ENCODE results near the gene GPR176.

GPR176 gene

DNA sequence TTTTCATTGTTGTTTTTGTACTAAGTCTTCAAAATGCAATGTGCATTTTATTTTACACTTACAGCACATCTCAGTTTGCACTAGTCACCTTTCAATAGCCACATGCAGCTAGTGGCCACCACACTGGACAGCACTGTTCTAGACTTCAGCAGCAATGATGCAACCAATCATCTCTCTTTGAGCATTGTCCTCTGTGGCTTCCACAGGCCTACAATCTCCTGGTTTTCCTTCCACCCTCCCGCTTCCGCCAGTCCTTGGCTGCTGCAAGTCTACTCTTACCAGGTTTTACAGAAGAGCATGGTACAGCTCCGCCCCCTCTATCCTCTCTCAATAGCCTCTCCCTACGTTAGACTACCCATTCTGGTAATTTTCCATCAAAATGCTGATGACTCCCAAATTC is 112.3 kb downstream of the GPR176 start:
- no peak for DNase-seq (ENCODE audit: low read depth in 2 of 2)

DNA sequence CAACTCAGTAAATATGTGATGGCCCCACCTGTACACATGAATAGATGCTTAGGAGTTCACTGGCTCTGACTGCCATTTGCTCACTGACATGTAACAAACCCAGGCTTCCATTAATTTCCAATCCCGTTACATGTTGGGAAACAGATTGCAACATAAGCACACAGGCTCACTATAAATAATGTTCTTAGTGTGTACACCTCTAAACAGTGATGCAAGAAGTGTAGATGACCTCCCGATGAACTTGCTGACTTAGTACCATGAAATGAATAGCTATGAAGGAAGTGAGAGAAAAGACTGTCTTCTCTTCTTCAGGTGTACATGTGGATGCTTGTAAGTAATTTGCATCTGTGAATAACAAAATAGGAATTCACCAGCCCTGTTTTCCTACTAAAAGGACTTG is 116.0 kb downstream of the GPR176 start:
- DNase-seq (ENCODE audit: low read depth in 2 of 2): no peak

DNA sequence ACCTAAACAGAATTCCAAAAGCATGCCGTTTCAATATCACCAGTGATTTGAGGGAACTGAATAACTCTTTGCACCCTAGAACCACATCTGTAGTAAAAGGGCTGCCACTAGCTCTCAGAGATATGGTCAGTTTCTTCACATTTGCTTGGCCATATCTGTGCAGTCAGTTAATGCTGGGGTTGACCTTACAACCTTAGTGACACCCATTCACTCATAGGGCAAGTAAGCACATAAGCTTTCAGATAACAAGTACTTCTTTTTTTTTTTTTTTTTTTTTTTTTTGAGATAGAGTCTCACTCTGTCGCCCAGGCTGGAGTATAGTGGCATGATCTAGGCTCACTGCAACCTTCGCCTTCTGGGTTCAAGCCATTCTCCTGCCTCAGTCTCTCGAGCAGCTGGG is 117.0 kb downstream of the GPR176 start:
- no peak for DNase-seq (ENCODE audit: low read depth in 2 of 2)

DNA sequence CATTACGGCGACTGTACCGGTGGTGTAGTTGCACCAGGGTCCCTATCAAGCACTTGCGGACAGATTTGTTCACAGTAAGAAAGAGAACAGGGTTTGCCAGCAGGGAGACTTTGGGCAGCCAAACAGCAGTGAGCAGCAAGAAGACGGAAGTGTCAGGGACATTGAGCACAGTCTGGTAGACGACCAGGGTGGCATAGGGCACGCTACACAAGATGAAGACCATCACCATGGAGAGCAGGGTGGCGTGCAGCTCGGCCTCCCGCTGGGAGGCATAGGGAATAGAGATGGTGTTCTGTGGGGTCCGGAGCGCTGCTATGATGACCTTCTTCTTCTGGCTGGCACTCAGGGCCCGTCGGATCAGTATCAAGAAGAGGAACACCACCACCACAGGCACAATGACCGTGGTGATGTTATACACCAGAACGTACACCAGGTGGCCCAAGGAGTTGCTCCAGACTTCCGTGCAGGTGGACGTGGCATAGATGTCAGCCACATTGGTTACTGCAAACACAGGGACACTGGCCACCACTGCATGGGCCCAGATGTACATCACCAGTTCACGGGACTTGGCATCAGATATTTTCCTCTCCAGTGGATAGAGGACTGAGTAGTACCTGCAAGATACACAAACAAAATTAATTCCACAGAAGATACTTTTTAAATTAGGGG is 118.3 kb downstream of the GPR176 start:
- DNase-seq (ENCODE audit: low read depth in 2 of 2): no peak

DNA sequence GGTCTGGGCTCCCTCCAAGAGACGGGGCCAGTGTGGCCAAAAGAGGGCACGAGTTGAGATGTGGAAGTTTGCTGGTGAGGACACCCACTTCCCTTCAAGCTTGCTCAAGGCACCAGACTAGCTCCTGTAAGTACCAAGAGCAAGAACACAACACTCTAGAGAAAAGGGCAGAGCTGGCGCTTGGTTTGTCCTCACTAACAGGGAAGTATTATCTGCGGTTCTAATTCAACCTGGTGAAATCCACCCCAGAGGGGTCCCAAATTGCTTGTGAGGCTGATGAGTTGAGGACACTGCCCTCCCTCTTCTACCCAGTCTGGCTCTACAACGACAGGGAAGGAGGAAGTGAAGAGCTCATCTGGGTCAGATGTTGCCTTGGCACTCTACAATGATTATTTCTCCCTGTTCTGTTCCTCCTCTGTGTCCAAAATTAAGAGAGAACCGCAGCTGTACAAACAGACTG is 120.5 kb downstream of the GPR176 start:
- DNase-seq (ENCODE audit: low read depth in 2 of 2): no peak

DNA sequence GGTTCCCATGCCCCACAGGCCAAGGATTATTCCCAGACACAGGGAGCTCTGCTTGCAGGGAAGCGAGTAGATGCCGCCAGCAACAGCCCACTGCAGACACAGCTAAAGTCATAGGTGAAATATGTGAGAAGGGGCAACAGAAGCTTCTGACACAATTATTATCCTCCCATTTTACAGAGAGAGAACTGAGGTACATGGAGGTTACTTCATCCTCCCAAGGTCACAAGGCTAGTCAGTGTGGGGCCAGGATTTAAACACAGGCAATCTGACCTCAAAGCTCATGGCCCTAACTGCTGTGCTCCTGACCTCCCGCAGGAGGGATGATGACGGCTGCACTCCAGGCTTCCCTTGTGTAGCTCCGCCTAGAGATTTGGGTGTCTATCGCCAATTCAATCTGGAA is 121.7 kb downstream of the GPR176 start:
- no peak for DNase-seq (ENCODE audit: low read depth in 2 of 2)

DNA sequence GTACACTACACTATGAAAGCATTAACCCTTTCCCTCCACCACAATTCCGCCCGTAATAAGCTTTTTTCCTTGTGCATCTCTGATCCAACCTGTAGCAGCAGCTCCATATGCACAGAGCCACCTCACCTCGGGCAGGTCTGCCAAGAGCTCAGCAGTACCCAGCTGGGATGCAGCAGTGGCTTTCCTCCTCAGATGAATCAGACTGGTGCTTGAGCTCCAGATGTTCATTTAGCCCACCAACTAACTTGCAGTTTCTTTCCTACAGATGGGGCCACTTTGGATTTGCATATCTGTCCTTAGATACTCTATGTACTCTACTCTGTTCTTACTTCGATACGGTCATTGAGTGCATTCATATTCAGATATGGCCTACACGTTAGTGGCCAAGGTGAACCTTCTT is 122.7 kb downstream of the GPR176 start:
- no peak for DNase-seq (ENCODE audit: low read depth in 2 of 2)

DNA sequence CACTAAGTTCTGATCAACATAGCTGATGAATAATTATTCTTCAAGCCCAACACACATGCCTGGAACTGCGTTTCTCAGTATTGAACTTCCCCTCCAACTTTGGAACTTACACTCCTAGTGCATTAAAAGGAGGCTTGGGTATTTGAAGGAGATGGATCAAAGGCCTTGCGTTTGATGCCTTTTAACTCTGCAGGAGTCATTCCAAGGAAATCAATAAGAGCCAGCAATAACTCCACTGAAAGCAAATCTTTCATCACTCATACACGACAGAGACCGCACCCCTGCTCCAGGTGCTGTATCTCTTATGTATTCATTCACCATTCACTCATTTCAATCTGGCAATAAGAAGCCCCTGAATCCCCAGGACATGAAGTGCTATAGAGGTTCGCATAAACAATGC is 123.5 kb downstream of the GPR176 start:
- no peak for DNase-seq (ENCODE audit: low read depth in 2 of 2)

DNA sequence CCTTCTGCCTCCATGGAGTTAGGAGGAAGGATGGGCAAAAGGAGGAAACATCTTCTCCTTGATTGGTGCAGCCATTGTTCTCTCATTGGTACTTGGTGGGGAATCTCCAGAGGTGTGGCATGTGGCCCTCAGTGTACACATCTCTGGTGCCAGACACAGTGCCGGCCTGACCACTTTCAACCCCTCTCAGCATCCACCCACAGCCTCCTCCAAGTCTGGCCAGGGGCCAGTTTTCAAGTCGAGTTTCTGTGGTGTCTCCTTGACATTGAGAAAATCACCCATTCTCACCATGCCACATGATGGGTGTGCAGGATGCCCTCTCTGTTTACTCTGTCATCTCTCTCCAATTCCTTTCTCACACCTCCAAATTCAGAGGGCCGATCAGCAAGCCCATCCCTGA is 124.6 kb downstream of the GPR176 start:
- DNase-seq (ENCODE audit: low read depth in 2 of 2): no peak

DNA sequence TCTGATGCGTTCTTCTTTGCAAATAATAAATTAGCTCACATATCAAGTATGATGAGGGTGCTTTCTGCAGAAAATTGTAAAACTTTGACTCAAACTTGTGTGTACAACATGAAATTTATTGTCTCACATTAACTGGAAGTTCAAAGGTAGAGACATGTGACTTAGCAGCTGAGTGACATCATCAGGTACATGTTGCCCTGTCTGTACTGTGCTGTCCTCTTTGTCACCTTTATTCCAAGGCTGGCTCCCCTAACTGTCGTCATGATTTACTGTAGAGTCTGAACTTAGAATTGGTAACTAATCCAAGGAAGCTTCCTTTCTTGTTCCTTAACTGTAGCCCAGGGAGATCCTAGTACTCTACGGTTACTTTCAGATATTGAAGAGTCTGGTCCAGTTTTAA is 125.1 kb downstream of the GPR176 start:
- no peak for DNase-seq (ENCODE audit: low read depth in 2 of 2)

DNA sequence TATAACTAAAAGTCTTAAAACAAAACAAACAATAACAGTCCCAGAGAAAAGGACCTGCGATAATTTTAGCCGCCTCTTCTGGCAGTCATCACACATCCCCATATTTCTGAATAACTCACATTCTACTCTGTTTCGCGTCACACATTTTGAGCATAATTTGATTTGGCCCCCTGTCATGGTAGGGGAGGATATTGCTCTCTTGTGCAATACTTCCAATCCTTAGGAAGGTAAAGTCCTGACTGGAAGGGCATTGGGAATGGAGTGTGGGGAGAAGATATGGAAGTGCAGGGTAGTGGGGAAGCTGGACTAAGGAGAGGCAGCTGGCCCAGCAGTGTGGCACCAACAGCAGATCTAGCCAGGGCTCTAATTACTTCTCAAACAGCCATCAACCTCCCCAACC is 126.1 kb downstream of the GPR176 start:
- DNase-seq (ENCODE audit: low read depth in 2 of 2): no peak

DNA sequence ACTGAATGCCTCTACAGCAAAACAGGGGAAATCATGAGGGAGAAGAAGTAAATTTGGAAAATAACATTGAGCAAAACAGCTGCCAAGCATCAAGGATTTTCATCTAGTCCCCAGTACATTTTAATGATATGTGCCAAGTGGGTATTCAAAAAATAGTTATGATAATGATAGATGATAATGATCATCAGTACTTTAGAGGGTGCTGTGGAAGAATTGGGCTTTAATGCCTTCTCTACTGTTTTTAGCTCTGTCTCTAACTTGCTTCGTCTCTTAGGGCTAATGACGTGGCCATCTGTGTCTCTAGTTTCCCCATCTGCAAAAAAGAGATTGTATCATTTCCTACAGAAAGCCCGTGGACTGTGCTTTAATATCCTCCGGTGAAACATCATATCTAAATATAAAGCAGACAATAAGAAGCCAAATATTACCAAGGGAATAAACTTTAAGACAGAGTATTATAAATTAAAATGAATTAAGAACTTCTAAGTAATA is 127.2 kb downstream of the GPR176 start:
- no peak for DNase-seq (ENCODE audit: low read depth in 2 of 2)

DNA sequence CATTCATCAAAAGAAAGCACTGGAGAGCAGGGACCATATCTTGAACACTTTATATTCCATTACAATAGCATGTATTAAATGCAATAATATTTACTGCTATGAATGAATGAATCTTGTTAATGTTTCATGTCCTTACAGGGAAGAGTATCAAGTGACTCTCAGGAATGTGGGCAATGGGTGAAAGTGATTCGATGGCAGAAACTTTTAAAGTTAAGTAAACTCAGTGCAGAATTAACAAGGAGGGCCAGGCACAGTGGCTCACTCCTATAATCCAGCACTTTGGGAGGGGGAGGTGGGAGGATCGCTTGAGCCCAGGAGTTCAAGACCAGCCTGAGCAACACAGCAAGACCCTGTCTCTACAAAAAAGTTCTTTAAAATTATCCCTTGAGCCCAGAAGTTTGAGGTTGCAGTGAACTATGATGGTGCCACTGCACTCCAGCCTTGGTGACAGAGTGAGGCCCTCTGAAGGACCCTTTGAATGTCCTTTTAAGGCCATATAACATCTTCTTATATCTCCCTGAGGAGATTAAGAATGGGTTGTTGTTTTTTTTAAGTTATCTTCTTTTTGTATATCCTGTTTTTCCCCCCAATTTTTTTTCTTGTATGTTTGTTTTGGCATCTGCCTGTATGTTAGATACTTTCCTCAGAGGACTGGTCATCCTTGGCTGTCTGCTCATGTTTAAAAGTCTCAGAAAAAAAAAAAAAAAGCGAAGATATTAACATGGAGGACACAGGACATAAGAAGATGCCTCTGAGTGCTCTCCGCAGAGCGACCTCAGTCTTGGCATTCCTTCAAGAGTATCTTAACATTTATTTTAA is 127.8 kb downstream of the GPR176 start:
- DNase-seq (ENCODE audit: low read depth in 2 of 2): no peak

DNA sequence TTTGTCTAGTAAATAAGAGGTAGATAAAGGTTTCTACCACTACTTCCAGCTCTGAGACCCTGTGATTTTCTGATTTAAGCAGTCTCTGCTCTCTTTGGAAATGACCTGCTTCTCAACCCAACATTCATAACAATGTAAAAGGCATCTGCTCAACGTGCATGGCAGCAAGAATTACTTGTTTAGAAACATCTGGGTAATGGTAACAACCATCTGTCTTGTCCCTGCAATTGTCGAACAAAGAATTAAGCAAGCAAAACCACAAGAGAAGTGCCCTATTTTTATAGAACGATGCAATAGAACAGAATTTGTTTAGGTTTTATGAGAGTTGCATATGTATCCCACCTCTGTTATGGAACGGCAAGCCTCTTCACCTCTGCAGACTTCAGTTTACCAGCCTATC is 130.3 kb downstream of the GPR176 start:
- DNase-seq (ENCODE audit: low read depth in 2 of 2): no peak

DNA sequence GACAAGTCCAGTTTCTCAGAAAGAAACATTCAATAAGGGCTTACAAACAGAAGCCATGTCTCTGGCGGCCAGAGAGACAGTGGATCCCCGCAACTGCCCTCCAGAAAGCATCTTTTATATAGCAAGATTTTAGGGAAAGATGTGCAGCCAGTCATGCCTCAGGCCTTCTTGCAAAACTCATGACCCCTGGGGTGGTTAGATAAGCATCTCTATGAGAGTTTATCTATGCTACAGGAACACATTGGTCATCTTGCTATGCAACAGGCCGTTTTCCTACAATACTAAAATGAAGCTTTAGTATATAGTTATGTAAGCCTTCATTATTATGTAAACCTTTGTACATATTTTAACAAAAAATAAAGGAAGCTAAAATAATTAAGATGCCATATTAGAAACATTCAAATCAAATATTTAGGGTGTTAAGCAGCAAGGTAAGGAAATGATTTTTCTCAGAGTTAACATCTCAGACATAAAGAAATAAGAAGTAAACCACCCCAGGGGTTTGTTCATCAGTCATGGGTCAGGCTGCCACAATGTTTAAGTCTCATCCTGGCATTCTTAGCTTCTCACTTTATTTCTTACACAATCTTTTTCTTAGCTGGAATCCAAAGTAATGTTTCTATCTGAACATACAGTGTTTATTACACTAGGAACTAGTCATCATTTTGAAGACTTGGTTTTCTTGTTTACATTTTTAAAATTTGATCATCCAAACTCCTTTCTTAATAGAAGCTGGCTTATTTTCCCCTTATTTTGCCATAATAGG is 131.1 kb downstream of the GPR176 start:
- DNase-seq (ENCODE audit: low read depth in 2 of 2): no peak

DNA sequence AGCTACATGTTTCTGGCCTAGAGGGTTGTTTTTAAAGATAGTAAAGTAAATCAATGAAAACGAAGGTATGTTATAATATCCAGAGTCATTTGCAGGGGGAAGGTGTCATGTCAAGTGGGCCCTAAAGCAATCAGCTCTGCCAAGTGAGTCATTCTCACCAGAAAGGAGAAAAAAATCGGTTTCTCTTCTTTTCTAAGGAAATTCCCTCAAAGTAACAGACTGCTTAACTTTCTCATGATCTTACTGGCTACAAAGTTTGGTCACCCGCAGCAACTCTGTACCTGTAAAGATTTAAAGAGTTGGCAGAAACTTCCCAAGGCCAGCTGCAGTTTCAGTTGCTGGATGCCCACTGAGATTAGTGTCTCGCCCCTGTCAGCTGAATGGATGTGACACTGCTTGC is 132.0 kb downstream of the GPR176 start:
- no peak for DNase-seq (ENCODE audit: low read depth in 2 of 2)

DNA sequence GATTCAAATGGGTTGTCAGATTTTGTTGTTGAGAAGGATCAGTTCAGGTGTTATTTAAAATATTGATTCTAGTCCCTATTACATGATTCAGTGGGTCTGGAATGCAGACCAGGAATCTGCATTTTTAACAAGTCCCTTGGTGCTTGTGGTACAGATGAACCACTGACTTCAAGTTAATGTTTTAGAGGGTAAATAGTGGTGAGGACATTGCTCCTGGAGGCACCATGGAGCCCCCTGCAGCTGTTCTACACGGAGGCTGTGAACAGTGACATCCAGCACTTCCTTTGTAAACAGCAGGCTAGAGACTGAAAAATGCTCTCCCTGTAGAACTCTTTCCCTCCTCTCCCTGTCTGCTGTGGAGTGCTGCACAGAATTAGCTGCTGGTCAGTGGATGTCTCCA is 132.6 kb downstream of the GPR176 start:
- no peak for DNase-seq (ENCODE audit: low read depth in 2 of 2)

DNA sequence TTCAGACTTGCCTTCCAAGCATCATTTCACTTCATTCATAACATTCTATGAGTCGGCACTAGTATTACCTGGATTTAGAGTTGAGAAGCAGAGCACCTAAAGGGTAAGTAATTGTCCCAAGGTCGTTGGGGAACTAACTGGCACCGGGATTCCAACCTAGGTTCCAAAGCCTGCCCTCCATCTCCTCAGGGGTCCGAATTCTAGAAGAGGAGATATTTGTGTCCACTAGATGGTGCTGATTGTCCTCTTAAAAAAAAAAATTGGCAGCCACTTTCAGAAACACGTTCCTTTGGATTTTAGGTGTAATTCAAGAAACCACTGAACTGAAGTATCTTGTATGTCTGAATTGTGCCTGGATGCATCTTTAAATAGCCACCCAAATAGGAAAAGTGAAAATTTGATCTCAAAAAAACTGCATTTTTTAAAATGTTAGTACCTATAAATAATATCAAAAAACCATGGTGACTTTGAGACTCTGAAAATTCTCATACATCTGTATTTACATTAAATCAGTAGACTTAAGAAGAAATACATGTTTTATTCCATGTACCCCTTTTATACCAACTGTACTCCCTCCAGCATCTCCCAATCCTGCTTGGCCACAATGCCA is 133.5 kb downstream of the GPR176 start:
- no peak for DNase-seq (ENCODE audit: low read depth in 2 of 2)

DNA sequence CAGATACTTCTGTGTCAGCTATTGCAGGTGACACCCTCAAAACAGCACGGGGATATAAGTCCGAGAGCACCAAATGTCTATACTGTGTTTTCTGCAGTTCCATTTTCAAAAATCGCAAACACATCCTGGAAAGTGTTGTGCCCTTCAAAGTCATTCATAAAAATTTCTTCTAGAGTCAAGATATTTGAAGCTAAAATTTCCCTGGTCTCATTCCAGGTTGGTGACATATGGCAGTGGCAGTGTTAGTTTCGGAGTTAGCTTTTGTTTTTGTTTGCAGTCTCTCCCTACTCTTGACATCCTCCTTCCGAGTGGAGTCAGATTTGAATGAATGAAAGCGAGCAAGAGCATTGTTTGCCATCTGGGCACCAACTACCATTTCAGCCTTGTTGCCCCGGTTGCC is 134.2 kb downstream of the GPR176 start:
- no peak for DNase-seq (ENCODE audit: low read depth in 2 of 2)

DNA sequence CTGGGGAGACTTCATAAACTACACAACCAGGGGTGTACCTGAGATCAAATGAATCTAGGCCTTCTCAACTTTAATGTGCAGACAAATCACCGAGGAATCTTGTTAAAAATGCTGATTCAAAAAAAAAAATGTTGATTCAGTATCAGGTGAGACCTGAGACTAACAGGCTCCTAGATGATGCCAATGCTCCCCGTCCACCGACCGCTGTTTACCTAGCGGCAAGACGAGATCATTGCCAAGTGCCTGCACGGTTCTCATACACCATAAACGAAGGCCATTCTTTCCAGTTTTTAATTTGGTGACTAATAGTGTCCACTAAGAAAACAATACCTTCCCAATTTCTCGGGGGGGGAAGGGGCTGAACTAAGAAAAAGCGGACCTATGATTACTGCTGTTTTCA is 134.9 kb downstream of the GPR176 start:
- no peak for DNase-seq (ENCODE audit: low read depth in 2 of 2)

DNA sequence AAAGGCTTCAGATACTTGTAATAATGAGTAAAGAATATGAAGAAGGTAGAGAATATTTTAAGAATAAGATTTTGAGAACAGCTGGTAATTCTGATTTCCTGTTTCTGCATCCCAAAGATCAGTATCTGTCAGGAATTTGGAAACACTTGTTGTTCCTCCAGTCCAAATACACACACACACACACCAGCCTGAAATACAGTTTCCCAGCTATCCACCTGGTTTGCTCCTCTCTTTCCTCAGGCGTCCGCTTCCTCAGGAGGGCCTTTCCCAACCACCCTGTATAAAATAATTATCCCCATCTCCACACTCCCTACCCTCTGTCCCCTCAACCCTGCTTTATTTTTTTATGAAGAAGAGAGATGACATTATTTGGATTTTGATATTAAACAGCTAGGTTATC is 135.4 kb downstream of the GPR176 start:
- DNase-seq (ENCODE audit: low read depth in 2 of 2): no peak

DNA sequence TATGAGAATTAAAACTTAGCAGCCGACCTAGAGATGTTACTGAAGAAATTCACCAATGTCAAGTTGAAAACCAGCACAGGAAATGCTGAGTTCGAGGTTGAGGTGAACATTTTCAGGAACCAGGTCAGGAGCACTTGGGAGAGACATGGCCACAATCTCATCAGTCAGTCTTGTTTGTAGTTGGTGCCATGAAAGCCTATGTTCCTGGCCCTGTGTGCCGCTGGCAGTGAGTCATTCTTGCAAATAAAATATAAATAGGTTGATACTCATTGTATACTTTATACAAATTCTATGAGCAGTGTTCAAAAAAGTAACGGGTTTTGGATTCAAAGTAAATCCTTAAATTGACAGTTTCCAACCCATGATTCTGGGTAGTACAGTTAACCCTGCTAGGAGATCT is 135.9 kb downstream of the GPR176 start:
- DNase-seq (ENCODE audit: low read depth in 2 of 2): no peak
